HG03060 (cell line): ENCODE measurements around the gene C2orf49.

Source experiments
- ATAC-seq: cut with Tn5 transposase; IDR thresholded peaks from one replicate; pipeline ENCODE4 v1.9.1; 2021; ENCODE audit warnings: low read depth, moderate number of reproducible peaks; ENCODE audit not compliant: unreplicated experiment

The C2orf49 gene

DNA sequence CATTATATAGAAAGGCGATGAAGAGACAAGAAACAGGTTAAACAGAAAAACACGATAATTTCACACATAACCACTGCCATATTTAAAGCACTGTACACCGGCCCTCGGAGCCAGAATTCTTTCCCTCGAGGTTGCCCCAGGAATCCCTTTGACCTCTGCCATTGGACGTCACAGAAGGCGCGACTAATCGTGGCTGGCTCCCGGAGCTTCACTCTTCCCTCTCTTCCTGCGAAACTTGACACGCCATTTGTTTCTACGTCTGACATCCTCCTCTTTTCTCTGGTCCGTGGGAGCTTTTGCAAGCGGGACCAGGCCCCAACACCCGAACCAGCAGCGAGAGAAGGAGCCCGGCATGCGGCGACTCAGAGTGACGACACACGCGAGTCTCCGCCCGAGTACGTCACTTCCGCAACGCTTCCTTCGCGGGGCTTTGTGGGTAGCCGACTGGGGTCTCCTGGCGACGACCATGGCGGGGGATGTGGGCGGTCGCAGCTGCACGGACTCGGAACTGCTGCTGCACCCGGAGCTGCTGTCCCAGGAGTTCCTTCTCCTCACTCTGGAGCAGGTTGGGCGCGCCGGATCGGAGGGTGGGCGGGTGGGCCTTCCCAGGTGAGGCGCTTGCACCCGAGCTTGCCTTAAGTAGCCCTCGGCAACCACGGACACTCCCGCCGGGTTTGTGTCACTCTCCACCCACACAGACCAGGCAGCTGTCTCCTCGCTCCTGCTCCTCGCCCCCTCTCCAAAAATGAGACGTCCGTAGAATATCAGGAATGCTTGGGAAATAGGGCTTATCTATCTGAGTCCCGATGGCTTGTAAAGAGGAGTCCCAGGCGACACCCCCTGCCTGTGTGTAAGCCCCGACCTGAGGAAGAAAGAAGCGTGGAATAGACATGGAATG lies at the start of gene C2orf49:
Gene C2orf49 (plus strand): TSS at position 419 of the 898 bp plus-strand sequence. CDS start 48 bp downstream, at position 467.
- ATAC-seq = peak; percentile 63

DNA sequence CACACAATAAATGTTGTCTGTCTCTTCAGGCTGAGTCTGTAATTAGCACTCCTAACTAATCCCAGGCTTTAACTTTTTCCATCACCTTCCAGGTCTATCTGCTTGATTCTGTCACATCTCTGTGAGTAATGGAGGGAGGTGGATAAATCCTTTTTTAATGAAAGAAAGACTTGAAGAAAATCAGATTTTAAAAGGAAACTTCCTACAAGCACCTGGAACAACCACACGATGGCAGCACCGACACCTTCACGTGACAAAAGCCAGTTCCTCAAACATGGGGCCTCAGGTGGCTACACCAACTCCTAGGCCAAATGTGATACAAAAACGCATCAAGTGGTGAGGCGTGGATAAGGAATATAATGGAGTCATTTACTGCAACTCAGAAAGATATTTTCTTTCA lies 49.6 kb upstream of the C2orf49 start:
- ATAC-seq = no peak

DNA sequence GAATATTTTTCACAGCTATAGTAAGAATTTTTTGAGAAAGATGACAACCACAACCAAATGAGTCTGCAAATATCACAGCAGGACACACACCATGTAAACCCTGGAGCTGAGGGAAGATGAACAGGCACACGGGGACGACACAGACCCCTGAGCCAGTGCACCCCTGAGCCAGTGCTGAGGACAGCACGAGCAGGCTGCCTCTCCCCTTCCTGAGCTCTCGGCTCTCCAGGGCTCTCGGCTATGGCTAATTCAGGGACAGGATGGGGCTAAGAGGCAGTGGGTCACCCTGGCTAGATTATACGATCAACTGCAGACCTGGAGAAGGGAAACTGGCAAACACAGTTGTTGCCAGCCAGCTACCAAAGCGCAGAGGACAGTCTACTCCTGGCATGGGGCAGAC lies 49.2 kb upstream of the C2orf49 start:
- ATAC-seq = no peak

DNA sequence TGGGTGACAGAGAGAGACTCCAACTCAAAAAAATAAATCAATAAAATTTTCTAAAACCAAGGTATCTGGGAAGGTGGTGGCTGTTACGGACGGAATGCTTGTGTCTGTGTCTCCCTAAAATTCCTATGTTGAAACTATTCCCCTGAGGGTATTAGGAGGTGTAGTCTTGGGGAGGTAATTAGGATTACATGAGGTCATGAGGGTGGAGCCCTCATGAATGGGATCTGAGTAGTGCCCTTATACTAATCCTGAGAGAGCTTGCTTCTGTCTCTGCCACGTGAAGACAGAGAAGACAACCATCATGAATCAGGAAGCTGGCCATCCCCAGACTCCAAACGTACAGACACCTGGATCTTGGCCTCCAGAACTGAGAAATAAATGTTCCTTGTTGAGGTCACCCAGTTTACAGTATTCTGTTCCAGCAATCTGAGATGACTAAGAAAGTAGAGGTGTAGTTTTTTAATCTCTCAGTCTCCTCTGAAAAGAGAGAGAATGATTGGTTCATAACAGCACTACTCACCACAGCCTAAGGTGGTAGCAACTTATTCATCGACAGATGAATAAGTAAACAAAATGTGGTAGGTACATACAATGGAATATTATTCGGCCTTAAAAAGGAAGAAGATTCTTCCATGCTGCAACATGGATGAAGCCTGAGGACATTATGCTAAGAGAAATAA lies 46.2 kb upstream of the C2orf49 start:
- no peak for ATAC-seq

DNA sequence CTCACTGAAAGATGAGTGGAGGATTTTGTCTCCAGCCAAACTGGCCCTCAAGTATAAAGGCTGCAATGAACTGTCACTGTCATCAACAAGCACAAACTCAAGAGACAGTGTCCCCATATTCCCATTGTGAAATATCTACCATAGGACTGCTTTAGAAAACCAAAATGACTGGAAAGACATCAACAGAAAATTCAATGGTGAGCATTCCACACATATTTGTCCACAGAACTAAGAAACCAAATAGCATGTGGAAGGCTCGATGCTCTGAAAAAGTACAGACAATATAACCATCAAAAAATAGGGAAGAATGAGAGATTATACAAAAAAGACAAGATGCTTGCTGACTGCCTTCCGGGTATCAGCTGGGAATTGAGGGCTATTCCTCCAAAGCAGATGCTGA lies 45.4 kb upstream of the C2orf49 start:
- ATAC-seq = no peak

- ATAC-seq = no peak
These were observed 43.3 kb upstream of the C2orf49 start for GRCh38 chr2:105294046-105294445.

DNA sequence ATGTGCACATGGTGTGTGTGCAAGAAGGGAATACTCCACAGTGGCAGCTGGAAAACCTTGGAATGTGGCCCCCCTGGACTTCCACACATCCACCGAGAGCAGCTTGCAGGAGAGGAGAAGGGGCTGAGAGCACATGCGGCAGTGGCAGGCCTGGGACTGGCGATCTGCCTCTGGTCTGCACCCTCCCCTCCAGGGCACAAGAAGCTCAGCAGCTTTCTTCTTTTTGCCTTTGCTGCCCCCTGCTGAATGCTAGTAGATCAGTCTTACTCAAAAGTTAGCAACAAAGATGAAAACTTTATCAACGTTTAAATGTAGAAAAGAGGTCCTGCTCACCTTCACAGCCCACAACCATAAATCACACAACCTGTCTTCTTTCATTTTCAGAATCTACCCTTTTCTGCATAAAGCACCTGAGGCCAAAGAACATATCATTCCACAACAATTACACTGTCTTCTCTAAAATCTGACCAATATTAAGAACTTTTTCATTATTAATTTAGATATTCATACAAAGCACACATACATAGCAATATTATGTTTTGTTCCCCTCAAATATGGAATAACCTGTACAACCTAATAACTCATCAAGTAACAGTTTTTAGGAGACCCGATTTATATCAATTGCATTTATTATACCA lies 42.4 kb upstream of the C2orf49 start:
- ATAC-seq = no peak

DNA sequence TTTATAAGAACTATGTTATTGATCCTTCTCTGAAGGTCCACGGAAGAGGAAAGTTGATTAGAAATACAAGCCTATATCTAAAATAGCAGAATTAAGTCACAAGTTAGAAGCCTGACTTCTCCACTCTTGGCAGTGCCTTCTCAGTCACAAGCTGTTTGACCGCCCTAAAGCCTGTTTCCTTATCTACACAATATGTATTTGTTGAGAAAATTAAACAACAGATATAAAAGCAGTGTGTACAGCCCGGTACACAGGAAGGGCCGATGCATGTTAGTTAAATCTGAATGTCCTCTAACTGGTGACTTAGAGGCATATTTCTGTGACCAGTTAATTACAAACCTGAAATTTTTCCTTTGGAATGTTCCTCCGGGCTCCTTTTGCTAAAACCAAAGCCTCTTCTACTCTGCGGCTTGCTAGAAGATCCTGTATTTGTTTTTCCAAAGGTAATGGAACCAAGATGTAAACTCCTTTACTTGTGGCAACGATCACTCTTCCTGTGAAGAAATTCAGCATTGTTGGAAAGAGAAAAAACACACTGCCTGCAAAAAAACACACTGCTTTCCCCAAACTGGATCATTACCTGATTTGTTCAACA lies 41.2 kb upstream of the C2orf49 start:
- ATAC-seq = no peak

DNA sequence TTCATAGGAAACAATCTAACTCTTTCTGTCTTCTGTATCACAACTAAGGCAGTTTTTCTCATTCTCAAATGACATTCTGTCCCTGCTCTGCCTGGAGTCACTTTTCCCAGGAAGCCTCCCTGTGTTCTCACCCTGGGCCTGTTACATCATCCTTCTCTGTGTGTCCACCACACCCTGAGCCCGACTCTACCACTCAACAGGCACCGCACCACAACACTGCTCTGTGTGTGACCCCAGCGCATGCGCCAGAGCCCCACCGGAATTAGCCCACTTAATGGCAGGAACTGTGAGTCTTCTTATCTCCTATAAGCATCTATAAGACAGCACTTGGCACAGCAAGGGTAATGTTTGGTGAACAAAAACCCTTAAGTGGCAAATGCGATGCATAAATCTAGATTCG lies 40.1 kb upstream of the C2orf49 start:
- ATAC-seq = no peak

GRCh38 chr2:105298017-105298416 lies 39.3 kb upstream of the C2orf49 start:
- no peak for ATAC-seq

- no peak for ATAC-seq
These were observed 38.0 kb upstream of the C2orf49 start for GRCh38 chr2:105299290-105299689.

DNA sequence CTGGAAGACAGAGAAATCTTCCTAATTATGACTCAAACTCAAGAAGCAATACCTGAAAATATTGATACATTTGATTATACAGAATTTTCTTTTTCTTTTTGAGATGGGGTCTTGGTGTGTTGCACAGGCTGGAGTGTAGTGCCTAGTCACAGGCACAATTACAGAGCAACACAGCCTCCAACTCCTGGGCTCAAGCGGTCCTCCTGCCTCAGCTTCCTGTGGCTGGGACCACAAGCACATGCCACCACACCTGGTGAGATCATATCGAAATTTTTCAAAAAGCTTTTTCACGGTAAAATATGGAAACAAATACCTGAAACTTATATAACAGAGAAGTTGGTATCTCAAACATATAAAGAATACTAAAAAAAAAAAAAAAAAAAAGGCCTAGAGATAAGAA lies 35.7 kb upstream of the C2orf49 start:
- no peak for ATAC-seq

- ATAC-seq = no peak
These were observed 30.2 kb upstream of the C2orf49 start for GRCh38 chr2:105307146-105307545.

DNA sequence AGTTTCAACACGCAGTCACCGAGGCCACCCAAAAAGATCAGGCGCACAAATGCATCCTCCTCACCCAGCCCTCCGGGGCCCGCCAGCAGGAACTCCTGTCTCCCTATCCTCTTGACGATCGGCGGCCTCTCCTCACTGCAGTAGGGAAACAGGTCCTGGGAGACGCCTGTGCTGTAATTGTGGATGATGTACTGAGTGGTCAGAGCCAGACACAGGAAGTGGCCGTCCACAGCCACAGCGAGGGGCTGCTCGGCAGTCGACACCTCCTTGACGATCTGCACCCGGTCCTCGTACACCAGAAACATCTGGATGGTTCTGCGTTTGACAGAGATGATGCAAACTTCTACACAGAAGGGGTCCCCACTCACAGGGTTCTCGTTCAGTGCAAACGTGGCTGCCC lies 29.8 kb upstream of the C2orf49 start:
- ATAC-seq = no peak

DNA sequence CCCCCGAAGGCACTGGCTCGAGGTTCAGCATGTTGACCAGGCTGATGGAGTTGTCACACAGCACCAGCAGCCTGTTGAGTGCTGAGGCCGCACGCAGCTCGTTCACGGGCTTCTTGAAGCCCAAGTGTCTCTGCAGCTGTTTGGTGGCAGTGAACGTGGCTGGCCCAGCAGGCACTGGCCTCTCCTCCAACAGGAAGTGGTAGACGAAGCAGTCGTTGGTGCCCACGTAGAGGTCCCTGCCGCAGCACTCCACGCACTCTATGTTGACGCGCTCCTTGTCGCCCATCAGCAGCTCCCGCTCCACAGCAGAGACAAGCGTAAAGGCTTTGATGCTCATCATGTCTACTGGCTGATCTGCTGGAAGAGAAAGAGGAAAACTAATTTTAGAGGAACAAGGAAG lies 29.4 kb upstream of the C2orf49 start:
- ATAC-seq = no peak

GRCh38 chr2:105308382-105309146 lies 28.8 kb upstream of the C2orf49 start:
- ATAC-seq = no peak

DNA sequence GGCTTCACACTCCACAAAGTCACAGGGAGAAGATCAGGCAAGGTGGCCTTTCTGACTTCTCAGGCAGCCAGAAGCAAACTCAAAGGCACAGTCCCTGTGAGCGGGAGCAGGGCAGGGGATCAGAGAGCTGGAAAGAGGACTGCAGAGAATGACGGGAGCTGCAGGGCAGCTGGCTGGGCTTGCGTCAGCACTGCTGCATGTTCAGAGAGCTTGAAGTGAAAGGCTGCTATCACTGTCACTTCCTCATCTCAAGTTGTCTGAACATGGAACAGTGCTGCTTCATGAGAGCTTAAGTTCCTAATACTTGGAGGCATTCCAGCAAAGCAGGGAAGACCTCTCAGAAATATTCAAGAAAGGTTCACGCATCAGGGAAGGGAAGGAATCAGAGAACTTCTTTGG lies 28.2 kb upstream of the C2orf49 start:
- peak; percentile 47 for ATAC-seq

GRCh38 chr2:105313877-105314276 lies 23.5 kb upstream of the C2orf49 start:
- ATAC-seq = peak; percentile 32

DNA sequence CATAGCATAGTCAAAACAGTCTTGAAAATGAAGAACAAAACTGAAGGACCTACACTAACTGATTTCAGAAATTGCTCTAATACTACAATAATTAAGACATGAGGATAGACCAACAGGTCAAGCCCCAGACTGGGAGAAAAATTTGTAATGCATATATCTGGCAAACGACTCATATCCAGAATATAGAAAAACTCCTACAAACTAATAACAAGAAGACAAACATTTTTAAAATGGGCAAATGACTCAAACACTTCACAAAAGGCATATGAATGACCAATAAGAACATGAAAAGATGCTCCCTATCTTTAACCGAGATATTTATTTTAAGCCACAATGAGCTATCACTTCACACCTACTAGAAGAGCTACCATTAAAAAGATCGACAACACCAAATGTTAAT lies 22.0 kb upstream of the C2orf49 start:
- peak; percentile 41 for ATAC-seq

DNA sequence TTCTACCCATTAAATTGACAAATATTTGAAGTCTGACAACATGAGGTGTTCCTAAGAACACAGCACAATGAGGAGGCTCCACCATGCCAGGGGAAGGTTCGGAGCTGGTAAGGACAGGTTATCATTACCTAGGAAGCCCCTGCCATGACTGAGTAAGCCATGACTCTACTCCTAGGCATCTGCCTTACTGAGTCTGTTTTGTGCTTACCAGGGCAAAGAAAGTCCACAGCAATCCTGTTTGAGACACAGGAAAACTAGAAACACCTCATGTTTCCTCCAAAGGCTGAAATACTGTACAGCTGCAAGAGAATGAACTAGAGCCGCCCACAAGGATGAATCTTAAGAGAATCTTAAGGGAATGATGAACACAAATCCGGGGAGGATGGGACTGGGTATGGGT lies 19.4 kb upstream of the C2orf49 start:
- no peak for ATAC-seq
